Lower leg skin (tissue), 4 donors: ENCODE results near the gene KPNA2. TPM values are rescaled to one million over a fixed set of nuclear protein-coding genes. Genes with fewer than 3 reads are reported as not detected.

Experiments used
- DNase-seq, 2 donors: peaks; one replicate each; pipeline ENCODE4 v3.0.0-alpha.2; 2019; ENCODE audit warnings: low spot score in 2 of 2
- H3K4me3 ChIP-seq: fragments of 200-600 bp; sonication (generic); 2 replicates; pipeline ENCODE4 v1.5.1; 2017; ENCODE audit warnings: mild to moderate bottlenecking, low read depth; ENCODE audit not compliant: poor library complexity, severe bottlenecking
- POLR2A ChIP-seq, 2 donors: fragments of 450-650 bp; IDR thresholded peaks; one replicate each; pipeline ENCODE4 v1.6.1; 2016 to 2017; ENCODE audit warnings: antibody characterized with exemption in 2 of 2, mild to moderate bottlenecking in 1 of 2, moderate library complexity in 1 of 2
- WGBS, 2 donors: methylation state at CpG; one replicate each; pipeline ENCODE4 v1.1.5; 2018; 5-methylcytosine and 5-hydroxymethylcytosine counted together
- intact Hi-C: fragments of 100-400 bp; cut with DNase I; formaldehyde crosslinking; loops from one replicate; pipeline ENCODE4 v1.15.0; 2023; ENCODE audit warnings: low total_unique reads
- total RNA-seq, 4 donors: library from RNA; depleted of rRNA; stranded (reverse); fragments of >200 nt; gene quantifications; one replicate each; pipeline ENCODE4 v1.1.0, GENCODE V29; 2016
- TF ChIP-seq, protein P1 (sequence below), 3 donors: fragments of 450-650 bp; IDR thresholded peaks; one replicate each; pipeline ENCODE4 v1.5.1; 2016; ENCODE audit warnings: antibody characterized with exemption in 3 of 3, mild to moderate bottlenecking in 3 of 3, moderate library complexity in 2 of 3

Gene KPNA2
- total RNA-seq, 4 donors from 2014 or later, result 10.6 to 29.7 (median 16.4) TPM

DNA sequence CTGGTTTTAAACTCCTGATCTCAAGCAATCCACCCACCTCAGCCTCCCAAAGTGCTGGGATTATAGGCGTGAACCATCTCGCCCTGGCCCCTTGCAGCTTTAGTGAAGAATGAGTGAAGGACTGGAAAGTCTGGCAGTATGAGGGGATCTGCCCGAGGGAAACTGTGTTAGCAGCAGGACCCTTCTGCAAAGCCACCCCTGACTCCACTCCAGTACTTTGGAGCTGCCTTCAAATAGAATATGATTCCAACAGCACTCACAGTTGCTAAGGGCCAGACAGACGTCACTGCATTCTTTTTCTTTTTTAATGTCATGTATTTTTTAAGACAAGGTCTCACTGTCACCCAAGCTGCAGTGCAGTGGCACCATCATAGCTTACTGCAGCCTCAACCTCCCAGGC lies 52.3 kb downstream of the KPNA2 start:
- no peak for TF ChIP-seq POLR2A (IDR thresholded peaks at IDR 0.05)
- TF ChIP-seq, protein P1, sequence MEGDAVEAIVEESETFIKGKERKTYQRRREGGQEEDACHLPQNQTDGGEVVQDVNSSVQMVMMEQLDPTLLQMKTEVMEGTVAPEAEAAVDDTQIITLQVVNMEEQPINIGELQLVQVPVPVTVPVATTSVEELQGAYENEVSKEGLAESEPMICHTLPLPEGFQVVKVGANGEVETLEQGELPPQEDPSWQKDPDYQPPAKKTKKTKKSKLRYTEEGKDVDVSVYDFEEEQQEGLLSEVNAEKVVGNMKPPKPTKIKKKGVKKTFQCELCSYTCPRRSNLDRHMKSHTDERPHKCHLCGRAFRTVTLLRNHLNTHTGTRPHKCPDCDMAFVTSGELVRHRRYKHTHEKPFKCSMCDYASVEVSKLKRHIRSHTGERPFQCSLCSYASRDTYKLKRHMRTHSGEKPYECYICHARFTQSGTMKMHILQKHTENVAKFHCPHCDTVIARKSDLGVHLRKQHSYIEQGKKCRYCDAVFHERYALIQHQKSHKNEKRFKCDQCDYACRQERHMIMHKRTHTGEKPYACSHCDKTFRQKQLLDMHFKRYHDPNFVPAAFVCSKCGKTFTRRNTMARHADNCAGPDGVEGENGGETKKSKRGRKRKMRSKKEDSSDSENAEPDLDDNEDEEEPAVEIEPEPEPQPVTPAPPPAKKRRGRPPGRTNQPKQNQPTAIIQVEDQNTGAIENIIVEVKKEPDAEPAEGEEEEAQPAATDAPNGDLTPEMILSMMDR (IDR thresholded peaks at IDR 0.05), result no peak
- H3K4me3 ChIP-seq, result no peak overlapping the region
- intact Hi-C loops, result no loop called here
- 80 to 84% methylated on average over 4 of the region's 4 CpGs for WGBS, 2 donors
- DNase-seq, result peak in 1 of 2 donors; percentile 18

DNA sequence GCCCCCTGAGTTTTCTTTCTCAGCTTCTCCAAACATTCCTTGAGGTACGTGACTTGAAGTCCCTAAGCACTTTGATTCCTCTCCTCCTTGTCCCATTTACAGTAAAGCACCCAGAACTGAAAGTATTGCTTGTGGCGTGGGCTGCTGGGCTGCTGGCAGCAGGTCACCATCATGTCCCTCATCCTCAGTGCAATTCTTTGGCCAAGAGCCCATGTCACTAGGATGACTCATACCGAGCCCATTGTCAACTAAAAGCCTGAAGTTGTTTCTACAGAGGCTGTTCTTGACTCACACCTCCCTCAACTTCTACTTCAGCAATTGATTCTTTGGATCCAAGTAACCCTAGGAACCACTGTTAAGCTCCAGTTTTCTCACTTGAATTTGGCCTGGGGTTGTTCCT lies 54.3 kb downstream of the KPNA2 start:
- intact Hi-C loops, result no loop called here
- TF ChIP-seq, protein P1 (IDR thresholded peaks at IDR 0.05), result no peak
- no peak for TF ChIP-seq POLR2A (IDR thresholded peaks at IDR 0.05)
- WGBS, 2 donors, result 28 to 45% methylated on average over 3 of the region's 3 CpGs
- peak; percentile 50 to 79 for DNase-seq
- H3K4me3 ChIP-seq, result no peak overlapping the region

DNA sequence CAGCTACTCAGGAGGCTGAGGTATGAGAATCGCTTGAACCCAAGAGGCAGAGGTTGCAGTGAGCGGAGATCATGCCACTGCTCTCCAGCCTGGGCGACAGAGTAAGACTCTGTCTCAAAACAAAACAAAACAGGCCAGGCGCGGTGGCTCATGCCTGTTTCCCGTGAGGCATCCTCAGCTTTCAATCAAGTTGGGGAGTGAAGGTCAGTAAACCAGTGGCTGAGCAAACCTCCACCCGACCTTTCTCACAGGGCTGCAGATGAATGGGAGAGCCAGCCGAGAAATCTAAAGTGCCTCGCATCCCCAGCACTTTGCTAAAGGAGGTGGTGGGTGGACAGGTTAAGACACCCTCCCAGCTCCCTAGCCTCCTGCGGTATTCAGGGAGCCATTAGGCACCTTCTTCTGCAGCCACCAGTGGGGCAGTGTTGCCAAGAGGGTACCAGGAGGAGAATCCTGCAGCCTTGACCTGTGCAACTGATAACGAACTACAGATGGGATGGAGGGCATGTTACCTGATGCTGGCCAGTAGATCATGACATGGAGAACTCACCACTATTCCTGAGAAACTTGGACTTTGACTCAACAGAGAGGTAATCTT lies 59.0 kb downstream of the KPNA2 start:
- 90 to 92% methylated on average over 11 of the region's 11 CpGs for WGBS, 2 donors
- TF ChIP-seq POLR2A (IDR thresholded peaks at IDR 0.05), result no peak
- TF ChIP-seq, protein P1 (IDR thresholded peaks at IDR 0.05), result no peak
- no peak overlapping the region for H3K4me3 ChIP-seq
- DNase-seq, result peak in 1 of 2 donors; percentile 36
- intact Hi-C loops, result no loop called here

DNA sequence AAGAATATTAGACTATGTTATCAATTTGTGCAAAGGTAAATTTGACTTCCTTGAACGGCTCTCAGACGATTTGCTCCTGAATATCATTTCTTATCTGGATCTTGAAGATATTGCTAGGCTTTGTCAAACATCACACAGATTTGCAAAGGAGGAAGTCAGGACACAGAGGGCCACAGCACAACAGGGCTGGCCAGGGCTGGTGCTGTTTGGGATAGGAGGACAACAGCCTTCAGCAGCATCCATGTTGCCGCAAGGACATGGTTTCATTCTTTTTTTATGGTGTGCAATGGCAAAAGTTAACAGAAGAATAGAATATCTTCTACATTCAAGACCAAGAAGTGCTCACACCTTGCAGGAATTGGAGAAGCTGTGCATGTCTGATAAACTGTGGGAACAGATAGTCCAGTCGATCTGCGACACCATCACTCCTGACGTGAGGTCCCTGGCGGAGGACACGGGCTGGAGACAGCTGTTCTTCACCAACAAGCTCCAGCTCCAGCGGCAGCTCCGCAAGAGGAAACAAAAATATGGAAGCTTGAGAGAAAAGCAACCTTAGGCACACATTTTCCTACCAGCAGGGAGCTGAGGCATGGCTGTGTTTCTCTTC lies 59.8 kb downstream of the KPNA2 start:
- no peak overlapping the region for H3K4me3 ChIP-seq
- 86 to 87% methylated on average over 10 of the region's 10 CpGs for WGBS, 2 donors
- peak in 1 of 2 donors; percentile 34 for DNase-seq
- intact Hi-C loops, result no loop called here
- TF ChIP-seq, protein P1 (IDR thresholded peaks at IDR 0.05), result no peak
- no peak for TF ChIP-seq POLR2A (IDR thresholded peaks at IDR 0.05)

DNA sequence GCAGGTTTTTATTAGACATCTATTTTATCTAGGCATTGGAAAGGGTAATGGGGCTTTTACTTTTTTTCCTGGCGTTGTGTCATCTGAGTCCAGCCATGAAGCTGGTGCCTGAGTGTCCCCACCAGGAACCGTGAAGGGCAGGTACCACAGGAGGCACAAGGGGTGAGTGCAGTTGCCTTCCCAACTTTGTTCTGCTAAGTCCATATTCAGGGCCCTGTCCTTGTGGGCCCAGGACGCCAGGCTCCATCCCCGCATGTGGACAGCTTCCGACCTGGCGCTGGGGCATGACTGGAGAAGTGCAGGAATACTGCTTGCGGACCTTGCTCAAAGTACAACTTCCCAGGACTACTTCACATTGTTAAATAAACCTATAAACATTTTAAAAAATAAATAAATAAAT lies 60.6 kb downstream of the KPNA2 start:
- 93 to 95% methylated on average over 7 of the region's 7 CpGs for WGBS, 2 donors
- intact Hi-C loops, result no loop called here
- no peak overlapping the region for H3K4me3 ChIP-seq
- DNase-seq, result peak in 1 of 2 donors; percentile 57
- TF ChIP-seq, protein P1 (IDR thresholded peaks at IDR 0.05), result no peak
- TF ChIP-seq POLR2A (IDR thresholded peaks at IDR 0.05), result no peak

Other genes starting within 250 kb of the KPNA2 start
- gene BPTF, start 210.2 kb upstream of the KPNA2 start, total RNA-seq, result 10 to 100 TPM; 50.1 to 79.9 (median 69.4) TPM
- gene C17orf58, start 39.3 kb upstream of the KPNA2 start, total RNA-seq, result 1 to 10 TPM; 4.8 to 9.8 (median 6.8) TPM
- gene AMZ2, start 212.3 kb downstream of the KPNA2 start, total RNA-seq, result 10 to 100 TPM; 25.8 to 55.0 (median 46.2) TPM